HEK293T (cell line): ENCODE results near the gene PTPN1.

Source experiments
- ARNT ChIP-seq: fragments of 450-650 bp; IDR thresholded peaks from 2 replicates; pipeline ENCODE4 v1.6.1; 2017; ENCODE audit warnings: mild to moderate bottlenecking
- CTBP1 ChIP-seq: fragments of 450-650 bp; IDR thresholded peaks from 2 replicates; pipeline ENCODE4 v1.6.1; 2016; ENCODE audit warnings: borderline replicate concordance
- ELF4 ChIP-seq: fragments of 450-650 bp; IDR thresholded peaks from 2 replicates; pipeline ENCODE4 v1.6.1; 2017; ENCODE audit warnings: antibody characterized with exemption
- SP1 ChIP-seq: fragments of 450-650 bp; IDR thresholded peaks from 2 replicates; pipeline ENCODE4 v1.6.1; 2017

DNA sequence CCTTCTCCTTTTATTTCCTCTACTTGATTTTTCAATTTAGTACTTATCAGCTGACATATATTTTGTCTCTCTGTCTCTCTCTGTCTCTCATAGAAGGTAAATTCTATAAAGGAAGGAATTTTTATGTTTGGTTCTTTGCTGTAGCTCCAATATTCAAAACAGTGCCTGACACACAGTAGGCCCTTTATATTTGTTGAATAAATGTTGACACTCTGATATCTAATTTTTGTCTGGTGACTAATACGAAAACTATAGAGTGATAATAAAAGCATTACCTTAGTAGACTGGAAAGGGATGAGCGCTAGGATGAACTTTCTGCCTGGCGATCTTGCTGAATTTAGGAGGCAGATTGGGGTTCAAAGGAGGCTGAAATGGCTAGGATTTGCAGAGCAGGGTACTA is 42.8 kb downstream of the PTPN1 start:
- TF ChIP-seq ELF4 (no peak), SP1 (no peak), ARNT (no peak), CTBP1 (no peak)
